Natural killer cell (primary cell): ENCODE data around the gene IGF2. TPM values are rescaled to one million over a fixed set of nuclear protein-coding genes. Genes with fewer than 3 reads are reported as not detected.

ENCODE experiments used
- ATAC-seq, 3 donors: fragments of 150-1000 bp in 2 of 3; fragments of 200-7000 bp in 1 of 3; cut with Tn5 transposase; 1 replicate in 1 of 3; 2 replicates in 2 of 3; pipeline ENCODE4 v1.10.0; 2021; ENCODE audit warnings: mild to moderate bottlenecking in 2 of 3, moderate library complexity in 2 of 3
- DNase-seq, 2 donors: peaks; one replicate each; pipeline versions ENCODE4 v3.0.0 to v3.0.0-alpha.2; 2013 to 2021; ENCODE audit warnings: mixed read lengths in 1 of 2
- H3K27ac ChIP-seq: one replicate; pipeline ENCODE4 v1.5.1; 2013; ENCODE audit warnings: mild to moderate bottlenecking, low read length
- H3K27me3 ChIP-seq: one replicate; pipeline ENCODE4 v1.6.1; 2013; ENCODE audit warnings: low read length; ENCODE audit not compliant: control insufficient read depth, insufficient read depth
- H3K36me3 ChIP-seq: one replicate; pipeline ENCODE4 v1.6.1; 2013; ENCODE audit warnings: low read length; ENCODE audit not compliant: control insufficient read depth, insufficient read depth
- H3K4me1 ChIP-seq: one replicate; pipeline ENCODE4 v1.6.1; 2013; ENCODE audit warnings: low read length; ENCODE audit not compliant: control insufficient read depth, insufficient read depth
- H3K4me3 ChIP-seq: one replicate; pipeline ENCODE4 v1.5.1; 2013; ENCODE audit warnings: low read length
- H3K9me3 ChIP-seq: one replicate; pipeline ENCODE4 v1.6.1; 2013; ENCODE audit warnings: low read length; ENCODE audit not compliant: control insufficient read depth, insufficient read depth
- H3K27ac Mint-ChIP-seq, 2 donors: one replicate each; pipeline ENCODE4 v1.8.0; 2022; ENCODE audit warnings: mild to moderate bottlenecking in 2 of 2, mixed read lengths in 2 of 2, moderate library complexity in 1 of 2
- H3K27me3 Mint-ChIP-seq, 2 donors: one replicate each; pipeline ENCODE4 v1.8.0; 2022; ENCODE audit warnings: low read depth in 2 of 2, mixed read lengths in 2 of 2
- H3K36me3 Mint-ChIP-seq: one replicate; pipeline ENCODE4 v1.8.0; 2022; ENCODE audit warnings: mixed read lengths
- H3K4me1 Mint-ChIP-seq, 2 donors: one replicate each; pipeline ENCODE4 v1.8.0; 2022; ENCODE audit warnings: mixed read lengths in 2 of 2
- H3K4me3 Mint-ChIP-seq: one replicate; pipeline ENCODE4 v1.8.0; 2022; ENCODE audit warnings: mild to moderate bottlenecking, moderate library complexity, mixed read lengths
- H3K9me3 Mint-ChIP-seq, 2 donors: one replicate each; pipeline ENCODE4 v1.8.0; 2022; ENCODE audit warnings: mixed read lengths in 2 of 2
- WGBS: methylation state at CpG from one replicate; pipeline ENCODE4 v1.1.7; 2013; ENCODE audit warnings: missing lambda C conversion rate; ENCODE audit not compliant: insufficient coverage; 5-methylcytosine and 5-hydroxymethylcytosine counted together
- intact Hi-C: fragments of 100-400 bp; cut with micrococcal nuclease; formaldehyde crosslinking; loops from one replicate; pipeline ENCODE4 v1.14.2; 2022
- total RNA-seq, 4 donors: library from RNA; stranded (reverse); fragments of 120-200 nt in 1 of 4; gene quantifications; one replicate each; pipeline versions ENCODE4 v1.2.3 to v1.2.4, GENCODE V29; 2013 to 2022
- TF ChIP-seq, protein P1 (sequence below): fragments of 200-600 bp; IDR thresholded peaks from one replicate; pipeline ENCODE4 v1.8.0; 2022; ENCODE audit warnings: antibody characterized with exemption

The IGF2 gene
- total RNA-seq, 3 donors from 2014 or later (not counting 1 experiment from before 2014, with no cell fraction given): not detected

GRCh38 chr11:2169005-2169378 is 29.8 kb upstream of the IGF2 start:
- DNase-seq (no peak), ATAC-seq (no peak)
- no peaks in the 10 kb centered on the region for H3K9me3 Mint-ChIP-seq
- H3K27ac ChIP-seq: no peak overlapping the region
- no peaks in the 10 kb centered on the region for H3K27me3 ChIP-seq
- WGBS: 78% methylated on average over 10 of the region's 10 CpGs
- no peak overlapping the region for H3K4me3 ChIP-seq
- TF ChIP-seq, protein P1, sequence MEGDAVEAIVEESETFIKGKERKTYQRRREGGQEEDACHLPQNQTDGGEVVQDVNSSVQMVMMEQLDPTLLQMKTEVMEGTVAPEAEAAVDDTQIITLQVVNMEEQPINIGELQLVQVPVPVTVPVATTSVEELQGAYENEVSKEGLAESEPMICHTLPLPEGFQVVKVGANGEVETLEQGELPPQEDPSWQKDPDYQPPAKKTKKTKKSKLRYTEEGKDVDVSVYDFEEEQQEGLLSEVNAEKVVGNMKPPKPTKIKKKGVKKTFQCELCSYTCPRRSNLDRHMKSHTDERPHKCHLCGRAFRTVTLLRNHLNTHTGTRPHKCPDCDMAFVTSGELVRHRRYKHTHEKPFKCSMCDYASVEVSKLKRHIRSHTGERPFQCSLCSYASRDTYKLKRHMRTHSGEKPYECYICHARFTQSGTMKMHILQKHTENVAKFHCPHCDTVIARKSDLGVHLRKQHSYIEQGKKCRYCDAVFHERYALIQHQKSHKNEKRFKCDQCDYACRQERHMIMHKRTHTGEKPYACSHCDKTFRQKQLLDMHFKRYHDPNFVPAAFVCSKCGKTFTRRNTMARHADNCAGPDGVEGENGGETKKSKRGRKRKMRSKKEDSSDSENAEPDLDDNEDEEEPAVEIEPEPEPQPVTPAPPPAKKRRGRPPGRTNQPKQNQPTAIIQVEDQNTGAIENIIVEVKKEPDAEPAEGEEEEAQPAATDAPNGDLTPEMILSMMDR: no peak
- H3K27me3 Mint-ChIP-seq: peaks cover 0 to 7% of the 10 kb centered on the region in 2 donors
- no peaks in the 10 kb centered on the region for H3K4me1 Mint-ChIP-seq
- no peaks in the 10 kb centered on the region for H3K36me3 Mint-ChIP-seq
- intact Hi-C loops: no loop called here
- H3K9me3 ChIP-seq: no peaks in the 10 kb centered on the region
- no peak overlapping the region for H3K27ac Mint-ChIP-seq
- H3K36me3 ChIP-seq: no peaks in the 10 kb centered on the region
- no peak overlapping the region for H3K4me3 Mint-ChIP-seq
- no peaks in the 10 kb centered on the region for H3K4me1 ChIP-seq

DNA sequence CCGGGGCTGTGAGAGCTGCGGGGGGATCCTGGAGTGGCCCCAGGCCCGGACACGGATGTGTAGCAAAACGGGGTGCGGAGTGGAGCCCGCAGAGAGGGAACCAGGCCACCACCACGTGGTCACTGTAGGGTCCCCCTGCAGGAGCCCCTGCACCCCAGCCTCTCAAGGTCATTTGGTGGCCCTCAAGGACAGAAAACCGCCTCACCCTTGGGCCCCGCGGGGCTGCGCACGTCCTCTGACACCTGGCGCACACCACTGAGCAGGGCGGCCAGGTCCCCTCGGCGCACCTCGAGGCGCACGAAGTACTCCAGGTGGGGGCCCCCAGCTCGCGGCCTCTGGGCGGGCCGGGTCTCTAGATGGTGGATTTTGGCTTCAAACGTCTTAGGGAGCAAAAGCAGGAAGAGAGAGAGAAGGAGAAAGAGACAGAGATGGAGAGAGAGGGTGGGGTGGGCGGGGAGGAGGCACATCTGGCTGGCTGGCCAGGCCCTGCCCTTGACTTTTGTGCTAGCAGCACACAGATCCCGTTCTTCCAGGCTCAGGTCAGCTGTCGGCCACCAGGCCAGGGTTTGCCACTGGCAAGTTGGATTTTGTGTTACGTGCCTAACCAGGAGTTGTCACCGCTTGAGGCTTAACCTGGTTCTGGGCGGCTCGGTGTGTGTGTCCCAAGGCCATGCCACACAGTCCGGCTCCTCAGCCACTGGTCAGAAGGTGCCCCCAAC is 29.3 kb upstream of the IGF2 start:
- 88% methylated on average over 33 of the region's 33 CpGs for WGBS
- H3K4me3 ChIP-seq: no peak overlapping the region
- Mint-ChIP-seq H3K4me3 (no peak overlapping the region), H3K27ac (no peak overlapping the region), H3K36me3 (no peaks in the 10 kb centered on the region), H3K9me3 (no peaks in the 10 kb centered on the region), H3K27me3 (peaks cover 0 to 7% of the 10 kb centered on the region in 2 donors), H3K4me1 (no peaks in the 10 kb centered on the region)
- TF ChIP-seq, protein P1: no peak
- H3K27me3 ChIP-seq: no peaks in the 10 kb centered on the region
- H3K9me3 ChIP-seq: no peaks in the 10 kb centered on the region
- H3K4me1 ChIP-seq: no peaks in the 10 kb centered on the region
- no peak overlapping the region for H3K27ac ChIP-seq
- DNase-seq (no peak), ATAC-seq (no peak)
- H3K36me3 ChIP-seq: no peaks in the 10 kb centered on the region
- intact Hi-C loops: no loop called here

- H3K9me3 Mint-ChIP-seq: no peaks in the 10 kb centered on the region
- ATAC-seq (no peak), DNase-seq (no peak)
- Histone ChIP-seq H3K27ac (no peak overlapping the region), H3K4me1 (no peaks in the 10 kb centered on the region), H3K9me3 (no peaks in the 10 kb centered on the region), H3K36me3 (no peaks in the 10 kb centered on the region), H3K27me3 (no peaks in the 10 kb centered on the region), H3K4me3 (no peak overlapping the region)
- no peaks in the 10 kb centered on the region for H3K36me3 Mint-ChIP-seq
- no peak overlapping the region for H3K4me3 Mint-ChIP-seq
- TF ChIP-seq, protein P1: no peak
- no peak overlapping the region for H3K27ac Mint-ChIP-seq
- peaks cover 0 to 3% of the 10 kb centered on the region in 2 donors for H3K27me3 Mint-ChIP-seq
- WGBS: 78% methylated on average over 31 of the region's 31 CpGs
- no peaks in the 10 kb centered on the region for H3K4me1 Mint-ChIP-seq
- intact Hi-C loops: no loop called here
Measured at GRCh38 chr11:2167141-2168045, 28.2 kb upstream of the IGF2 start.
